HS-5 (cell line): ENCODE results near the gene TTYH2.
"Not testable (repeated sequence)": the region's sequence is repeated elsewhere in the genome, so short reads cannot be mapped to it uniquely, and the experiment has no call there.

Experiments used
- DNase-seq: peaks from one replicate; pipeline ENCODE4 v3.0.0-alpha.2; 2012; ENCODE audit warnings: low read depth

TTYH2 gene

DNA sequence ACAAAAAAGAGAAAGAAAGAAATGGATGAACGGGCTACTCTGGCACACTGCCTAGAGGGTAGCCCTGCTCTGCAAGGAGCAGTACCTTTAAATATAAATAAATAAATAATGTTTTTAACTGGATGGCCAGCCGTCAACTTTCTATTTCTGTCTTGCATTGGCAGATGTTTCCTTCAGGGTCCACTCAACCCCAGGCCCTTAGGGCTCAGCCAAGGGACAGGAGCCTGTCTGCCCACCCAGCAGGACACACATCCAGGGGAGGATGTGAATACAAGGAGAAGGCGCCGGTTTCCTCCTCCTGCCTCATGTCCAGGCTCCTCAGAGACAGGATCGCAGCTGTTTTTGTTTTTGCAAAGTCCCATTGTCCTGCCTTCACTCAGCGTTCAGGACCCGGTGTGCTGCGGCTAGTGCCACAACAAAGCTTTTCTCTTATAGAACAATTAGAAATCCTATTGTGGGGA is 22.6 kb downstream of the TTYH2 start:
- DNase-seq, result no peak

DNA sequence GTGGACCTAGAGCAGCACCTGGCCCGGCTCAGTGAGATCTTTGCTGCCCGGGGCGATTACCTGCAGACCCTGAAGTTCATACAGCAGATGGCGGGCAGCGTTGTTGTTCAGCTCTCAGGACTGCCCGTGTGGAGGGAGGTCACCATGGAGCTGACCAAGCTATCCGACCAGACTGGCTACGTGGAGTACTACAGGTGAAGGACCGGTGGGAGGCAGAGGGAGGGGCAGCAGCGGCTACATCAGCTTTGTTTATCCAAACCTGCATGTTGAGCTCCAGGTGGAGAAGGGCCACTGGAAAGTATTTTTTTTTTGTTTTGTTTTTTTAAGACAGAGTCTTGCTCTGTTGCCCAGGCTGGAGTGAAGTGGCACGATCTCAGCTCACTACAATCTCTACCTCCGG is 23.9 kb downstream of the TTYH2 start:
- no peak for DNase-seq

DNA sequence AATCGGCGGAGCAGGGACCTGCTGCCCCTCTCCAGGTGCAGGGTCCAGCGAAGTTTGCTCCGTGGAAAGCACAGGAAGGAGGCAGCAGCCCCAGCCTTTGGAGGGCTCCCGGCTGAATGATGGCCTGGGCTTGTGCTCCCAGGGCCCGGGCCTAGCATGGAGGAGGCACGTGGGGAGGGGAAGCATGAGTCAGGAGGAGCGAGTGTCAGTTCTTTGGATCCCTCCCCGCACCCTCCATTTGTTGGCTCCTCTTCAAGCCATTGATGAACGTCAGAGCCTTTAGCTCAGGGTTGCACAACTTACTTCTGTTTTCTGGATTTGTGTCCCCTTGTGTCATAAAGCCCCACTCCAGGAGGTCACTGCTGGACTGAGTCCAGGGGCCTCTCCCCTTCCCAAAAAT is 25.8 kb downstream of the TTYH2 start:
- DNase-seq, result no peak

DNA sequence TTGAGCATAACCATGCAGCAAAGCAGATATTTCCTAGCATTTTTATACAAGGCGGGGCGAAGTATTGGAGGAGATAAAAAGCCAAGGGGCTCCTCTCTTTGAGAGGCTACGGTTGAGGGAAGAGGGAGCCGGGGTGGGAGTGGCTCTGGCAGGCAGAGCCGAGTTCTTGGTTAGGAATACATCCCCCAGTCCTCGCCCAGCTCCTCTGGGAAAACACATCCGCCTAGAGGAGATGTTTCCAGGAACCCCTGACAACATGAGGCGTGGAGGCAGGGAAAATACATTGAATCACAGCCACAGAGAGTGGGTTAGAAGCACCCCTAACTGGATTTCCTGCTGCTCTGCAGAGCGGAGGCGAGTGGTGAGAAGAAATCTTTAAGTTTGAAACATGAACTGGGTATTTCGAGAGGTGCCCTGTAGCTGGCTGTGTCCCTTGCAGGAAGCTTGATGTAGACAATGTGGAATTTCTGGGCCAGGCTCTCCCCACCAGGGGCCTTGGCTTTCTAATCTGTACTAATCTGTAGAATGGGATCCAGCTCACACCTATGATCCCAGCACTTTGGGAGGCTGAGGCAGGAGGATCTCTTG is 27.3 kb downstream of the TTYH2 start:
- DNase-seq, result no peak

DNA sequence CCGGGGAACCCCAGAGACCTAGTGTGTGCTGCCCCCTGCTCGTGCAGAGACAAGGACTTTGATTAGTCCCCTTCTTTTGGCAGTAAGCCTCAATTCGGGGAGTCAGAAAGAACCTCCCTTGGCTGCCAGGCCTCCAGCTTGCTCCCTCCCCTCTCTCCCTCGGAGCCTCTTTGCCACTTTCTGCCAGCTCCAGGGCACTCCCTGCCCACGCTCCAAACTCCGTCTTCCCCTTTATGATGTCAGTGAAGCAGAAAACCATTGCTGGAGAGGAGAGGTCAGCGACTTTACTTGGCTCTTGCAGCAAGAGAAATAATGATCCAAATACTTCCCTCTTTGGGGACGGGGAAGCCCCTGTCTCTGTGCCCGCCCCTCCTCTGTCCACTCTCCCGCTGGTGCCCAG is 28.1 kb downstream of the TTYH2 start:
- no peak for DNase-seq

DNA sequence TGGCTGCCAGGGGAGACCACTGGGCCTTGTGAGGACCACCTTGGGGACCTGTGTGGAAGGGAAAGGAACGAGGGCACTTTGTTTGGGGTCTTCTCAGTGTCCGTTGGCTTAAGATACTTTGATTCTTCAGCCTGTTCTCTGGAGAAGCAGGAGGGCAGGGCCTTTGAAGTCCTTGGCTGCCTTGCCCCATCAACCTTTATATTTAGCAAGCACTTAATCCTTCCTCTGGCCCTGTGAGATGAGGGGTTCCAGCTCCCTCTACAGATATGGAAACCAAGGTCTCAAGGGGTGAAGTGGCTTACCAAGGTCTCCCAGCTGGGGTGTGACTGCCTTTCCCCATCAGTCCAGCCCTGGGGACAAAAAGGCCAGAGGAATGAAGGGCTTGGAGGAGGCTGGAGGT is 28.5 kb downstream of the TTYH2 start:
- DNase-seq, result no peak

DNA sequence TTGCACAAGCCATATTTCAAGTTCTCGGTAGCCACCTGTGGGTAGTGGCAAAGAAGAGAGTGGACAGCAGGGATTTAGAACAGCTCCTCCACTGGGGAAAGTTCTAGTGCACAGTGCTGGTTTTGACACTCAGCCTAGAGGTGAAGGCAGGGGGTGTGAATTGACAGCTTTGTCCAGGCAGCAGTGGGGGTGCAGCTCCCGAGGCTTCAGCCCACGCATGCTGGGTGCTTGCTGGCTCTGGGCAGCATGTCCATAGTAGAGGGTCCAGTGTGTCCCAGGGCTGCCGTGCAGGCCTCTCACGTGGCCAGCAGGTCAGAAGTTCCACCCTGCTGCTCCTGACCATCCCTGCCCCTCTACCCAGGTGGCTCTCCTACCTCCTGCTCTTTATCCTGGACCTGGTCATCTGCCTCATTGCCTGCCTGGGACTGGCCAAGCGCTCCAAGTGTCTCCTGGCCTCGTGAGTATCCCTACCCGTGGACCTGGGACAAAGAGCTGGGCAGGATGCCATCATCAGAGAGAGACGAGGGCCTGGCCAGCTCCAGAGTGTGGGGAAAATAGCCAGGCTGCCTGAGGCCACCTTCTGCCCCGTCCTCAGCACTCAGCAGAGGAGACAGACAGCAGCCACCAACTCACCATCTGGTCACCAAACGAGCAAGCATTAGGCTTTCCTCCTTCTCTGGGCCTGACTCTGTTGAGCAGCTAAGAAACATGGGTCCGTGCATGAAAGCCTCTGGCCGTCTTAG is 29.8 kb downstream of the TTYH2 start:
- no peak for DNase-seq

DNA sequence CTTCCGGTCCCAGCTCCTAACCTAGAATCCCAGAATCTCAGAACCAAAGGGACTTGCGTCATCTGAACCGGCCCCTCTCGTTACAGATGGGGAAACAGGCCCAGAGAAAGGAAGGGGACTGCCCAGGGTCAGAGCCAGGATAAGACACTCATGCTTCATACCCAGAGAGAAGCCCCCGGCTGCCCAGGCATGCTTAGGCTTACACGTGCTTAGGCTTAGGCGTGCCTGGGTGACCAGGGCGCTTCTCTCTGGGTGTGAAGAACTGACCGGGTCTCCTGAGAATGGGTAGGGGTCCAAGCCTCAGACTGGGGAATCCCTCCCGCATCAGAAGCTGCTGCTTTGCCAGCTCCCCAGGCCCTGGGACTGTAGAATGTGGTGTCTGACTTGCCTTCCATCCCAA is 30.8 kb downstream of the TTYH2 start:
- no peak for DNase-seq

DNA sequence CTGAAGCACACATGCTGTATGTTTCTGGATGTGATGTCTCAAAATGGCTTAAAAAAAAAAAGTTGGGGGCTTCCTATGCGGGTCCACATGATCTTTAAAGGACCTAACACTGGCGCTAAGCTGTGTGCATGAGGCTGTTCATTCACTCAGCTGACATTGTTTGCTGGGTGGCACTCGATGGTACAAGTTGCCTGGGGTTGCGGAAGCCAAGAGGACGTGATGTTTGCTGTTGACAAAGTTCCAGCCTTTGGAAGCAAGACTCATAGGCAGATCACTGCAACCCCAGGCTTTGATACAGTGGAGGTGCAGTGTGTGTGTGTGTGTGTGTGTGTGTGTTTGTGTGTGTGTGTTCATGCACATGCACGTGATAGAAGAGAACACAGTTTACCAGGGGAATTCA is 31.2 kb downstream of the TTYH2 start:
- DNase-seq, result no peak

DNA sequence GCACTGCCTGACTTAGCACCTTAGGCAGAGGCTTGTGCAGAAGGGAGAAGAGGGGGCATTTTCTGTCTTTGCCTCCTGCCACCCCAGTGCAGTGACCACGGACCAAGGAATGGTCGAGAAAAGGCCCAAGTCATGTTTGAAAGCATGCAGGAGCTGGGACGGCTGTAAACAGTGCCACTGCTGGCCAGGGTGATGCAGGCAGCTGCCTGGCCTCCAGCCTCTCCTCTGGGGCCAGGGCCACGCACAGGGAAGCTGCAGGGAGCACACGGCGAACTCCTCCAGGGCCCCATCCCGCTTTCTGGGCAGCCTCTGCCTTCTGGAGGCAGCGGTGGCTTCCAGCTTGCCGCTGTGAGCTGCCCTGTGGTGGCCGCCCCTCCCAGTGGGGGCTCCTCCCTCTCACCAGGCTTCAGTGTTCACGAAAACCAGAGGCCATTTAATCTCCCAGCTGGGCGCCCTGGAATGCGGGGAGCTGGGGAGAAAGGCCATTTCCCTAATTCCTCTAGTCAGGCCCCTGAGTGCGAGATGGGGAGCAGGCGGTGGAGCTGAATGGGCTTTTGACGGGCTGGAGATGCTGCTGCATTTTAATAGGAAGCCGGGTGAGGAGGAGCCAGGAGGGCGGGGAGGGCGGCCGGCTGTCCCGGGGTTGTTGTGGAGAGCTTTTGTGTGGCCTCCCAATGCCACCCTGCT is 31.9 kb downstream of the TTYH2 start:
- no peak for DNase-seq

DNA sequence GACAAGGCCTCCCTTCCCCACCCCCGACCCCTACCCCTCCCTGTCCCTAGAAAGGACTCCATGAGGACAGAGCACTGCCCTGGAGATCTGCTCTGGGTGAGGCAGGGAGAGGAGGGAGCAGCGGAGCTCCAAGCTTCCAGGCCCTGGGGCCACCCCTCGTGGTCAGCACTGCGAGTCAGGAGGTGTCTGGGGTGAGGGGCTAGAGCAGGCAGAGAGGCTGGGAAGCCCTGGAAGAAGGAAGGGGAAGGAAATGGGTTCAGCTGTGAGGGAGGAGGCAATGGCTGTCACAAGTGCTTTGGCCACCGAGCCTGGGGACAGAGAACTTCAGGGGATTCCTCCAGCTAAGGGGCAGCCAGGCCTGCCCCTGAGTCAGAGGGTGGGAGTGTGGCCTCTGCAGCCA is 32.5 kb downstream of the TTYH2 start:
- no peak for DNase-seq

DNA sequence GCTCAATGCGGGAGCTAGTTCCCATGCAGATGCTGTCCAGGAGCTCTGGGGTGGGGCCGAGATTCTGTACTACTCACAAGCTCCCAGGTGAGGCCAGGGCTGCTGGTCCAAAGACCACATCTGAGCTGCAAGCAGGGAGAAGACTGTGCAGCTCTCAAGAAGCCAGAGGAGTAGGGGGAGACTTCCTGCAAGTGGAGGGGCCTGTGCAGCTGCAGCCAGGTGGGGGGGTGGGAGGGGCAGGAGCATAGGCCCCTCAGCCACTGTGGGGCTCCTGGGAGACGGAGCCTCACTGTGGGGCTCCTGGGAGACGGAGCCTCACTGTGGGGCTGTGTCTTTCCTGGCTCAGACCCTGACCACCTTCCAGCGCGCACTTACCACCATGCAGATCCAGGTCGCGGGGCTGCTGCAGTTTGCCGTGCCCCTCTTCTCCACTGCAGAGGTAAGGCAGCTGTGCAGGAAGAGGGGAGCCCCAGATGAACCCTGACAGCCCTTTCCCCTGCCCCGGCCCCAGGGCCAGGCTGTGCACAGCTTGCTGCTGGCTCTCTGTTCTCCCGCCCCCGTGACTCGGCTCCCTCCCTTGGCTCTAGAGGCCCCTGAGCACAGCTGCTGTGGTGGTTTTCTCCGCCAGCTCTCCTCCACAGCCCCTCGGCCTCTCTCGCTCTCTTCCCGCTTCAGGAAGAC is 36.4 kb downstream of the TTYH2 start:
- no peak for DNase-seq

DNA sequence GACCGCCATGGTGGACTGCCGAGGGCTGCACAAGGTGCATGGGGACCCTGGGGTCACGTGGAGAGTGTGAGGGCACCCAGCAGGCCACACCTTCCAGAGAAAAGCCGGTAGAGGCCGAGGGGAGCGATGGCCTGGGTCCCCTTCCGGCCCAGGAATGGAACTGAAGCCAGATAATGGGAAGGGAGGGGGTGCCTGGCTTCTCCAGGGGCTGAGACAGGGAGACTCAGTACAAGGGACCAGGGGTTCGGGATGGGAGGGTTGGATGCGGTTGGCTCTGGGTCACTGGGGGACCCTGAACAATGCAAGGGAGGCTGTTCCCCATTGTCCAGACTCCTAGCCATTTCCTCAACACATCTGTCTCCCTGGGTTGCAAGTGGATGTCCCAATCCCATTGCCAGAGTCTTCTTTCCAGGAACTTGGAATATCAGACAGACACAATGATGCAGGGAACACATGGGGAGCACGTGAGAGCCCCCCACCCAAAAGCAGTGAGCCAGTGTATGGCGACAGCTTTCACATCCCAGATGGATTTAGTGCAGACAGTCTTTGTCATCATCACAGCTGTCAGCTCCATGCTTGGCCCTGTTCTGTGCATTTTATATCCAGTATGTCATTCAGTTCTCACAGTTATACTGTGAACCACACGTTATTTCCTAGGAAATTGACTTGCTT is 37.1 kb downstream of the TTYH2 start:
- no peak for DNase-seq

DNA sequence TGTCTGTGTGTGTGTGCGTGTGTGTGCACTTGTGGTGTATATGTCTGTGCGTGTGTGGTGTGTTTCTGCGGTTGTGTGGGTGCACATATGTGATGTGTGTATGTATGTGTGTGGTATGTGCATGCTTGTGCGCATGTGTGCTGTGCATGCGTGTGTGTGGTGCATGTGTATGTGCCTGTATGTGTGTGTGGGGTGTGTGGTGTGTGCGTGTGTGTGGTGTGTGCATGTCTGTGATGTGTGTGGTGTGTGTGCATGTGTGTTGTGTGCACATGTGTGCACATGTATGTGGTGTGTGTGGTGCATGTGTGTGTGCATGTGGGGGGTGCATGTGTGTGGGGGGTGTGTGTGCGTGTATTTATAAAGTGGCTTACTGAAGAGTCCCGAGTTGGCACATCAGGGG is 37.7 kb downstream of the TTYH2 start:
- DNase-seq, result no peak

DNA sequence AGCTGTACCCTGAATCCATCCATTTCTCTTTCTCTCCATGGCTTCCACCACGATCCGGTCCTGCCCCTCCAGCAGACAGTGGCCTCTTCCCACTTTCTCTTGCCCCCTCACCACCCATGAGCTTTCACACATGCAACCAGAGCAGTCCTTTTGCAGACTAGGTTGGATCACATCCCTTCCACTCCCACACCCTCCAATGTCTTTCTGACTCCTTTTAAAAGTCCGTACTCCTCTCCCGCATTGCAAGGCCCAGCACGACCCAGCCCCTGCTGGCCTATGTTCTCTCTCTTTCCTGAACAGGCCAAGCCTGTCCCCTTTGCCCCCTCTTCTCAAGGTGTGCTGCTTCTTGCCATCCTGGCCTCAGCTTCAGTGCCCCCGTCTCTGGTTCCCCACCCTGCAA is 38.2 kb downstream of the TTYH2 start:
- no peak for DNase-seq

DNA sequence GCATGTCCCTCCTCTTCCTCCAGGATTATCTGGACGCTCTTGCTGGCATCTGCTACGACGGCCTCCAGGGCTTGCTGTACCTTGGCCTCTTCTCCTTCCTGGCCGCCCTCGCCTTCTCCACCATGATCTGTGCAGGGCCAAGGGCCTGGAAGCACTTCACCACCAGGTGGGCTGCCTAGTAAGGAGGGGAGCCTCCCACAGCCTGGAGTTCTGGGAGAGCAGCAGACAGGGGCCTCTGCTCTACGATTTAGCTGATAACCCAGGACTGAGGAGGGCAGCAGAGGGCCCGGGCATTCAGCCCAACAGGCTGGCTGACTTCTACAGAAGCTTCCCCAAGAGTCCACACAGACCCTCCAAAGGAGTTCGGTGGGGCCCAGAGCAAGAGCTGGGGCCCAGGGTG is 38.8 kb downstream of the TTYH2 start:
- no peak for DNase-seq

DNA sequence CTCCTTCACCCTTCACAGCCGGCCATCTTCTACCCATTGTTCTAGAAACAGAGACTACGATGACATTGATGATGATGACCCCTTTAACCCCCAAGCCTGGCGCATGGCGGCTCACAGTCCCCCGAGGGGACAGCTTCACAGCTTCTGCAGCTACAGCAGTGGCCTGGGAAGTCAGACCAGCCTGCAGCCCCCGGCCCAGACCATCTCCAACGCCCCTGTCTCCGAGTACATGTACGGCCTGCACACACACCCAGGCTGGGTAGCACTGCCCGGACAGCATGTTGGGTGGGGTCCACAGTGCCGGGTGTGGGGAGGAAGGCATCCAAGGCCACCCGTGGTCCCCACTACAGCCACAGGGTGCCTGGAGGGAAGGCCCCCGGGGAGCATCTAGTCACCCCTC is 39.7 kb downstream of the TTYH2 start:
- DNase-seq, result no peak

DNA sequence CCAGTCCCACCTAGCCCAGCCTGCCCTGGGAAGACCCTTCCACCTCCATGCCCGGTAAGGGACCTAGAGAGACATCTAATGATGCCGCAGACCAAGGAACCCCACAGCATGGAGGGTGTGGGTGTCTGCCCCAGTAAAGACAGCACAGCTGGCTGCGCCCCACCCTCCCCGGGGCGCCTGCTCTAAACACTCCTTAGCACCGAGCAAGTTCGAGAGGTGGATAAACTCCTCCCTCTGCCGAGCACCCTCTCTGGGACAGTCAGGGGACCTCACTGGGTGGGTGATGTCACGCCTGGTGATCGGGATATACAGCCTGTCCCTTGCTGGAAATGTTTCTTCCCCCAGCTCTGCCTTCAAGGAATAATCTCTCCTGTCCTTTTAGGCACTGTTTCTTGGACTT is 43.9 kb downstream of the TTYH2 start:
- DNase-seq, result no peak

DNA sequence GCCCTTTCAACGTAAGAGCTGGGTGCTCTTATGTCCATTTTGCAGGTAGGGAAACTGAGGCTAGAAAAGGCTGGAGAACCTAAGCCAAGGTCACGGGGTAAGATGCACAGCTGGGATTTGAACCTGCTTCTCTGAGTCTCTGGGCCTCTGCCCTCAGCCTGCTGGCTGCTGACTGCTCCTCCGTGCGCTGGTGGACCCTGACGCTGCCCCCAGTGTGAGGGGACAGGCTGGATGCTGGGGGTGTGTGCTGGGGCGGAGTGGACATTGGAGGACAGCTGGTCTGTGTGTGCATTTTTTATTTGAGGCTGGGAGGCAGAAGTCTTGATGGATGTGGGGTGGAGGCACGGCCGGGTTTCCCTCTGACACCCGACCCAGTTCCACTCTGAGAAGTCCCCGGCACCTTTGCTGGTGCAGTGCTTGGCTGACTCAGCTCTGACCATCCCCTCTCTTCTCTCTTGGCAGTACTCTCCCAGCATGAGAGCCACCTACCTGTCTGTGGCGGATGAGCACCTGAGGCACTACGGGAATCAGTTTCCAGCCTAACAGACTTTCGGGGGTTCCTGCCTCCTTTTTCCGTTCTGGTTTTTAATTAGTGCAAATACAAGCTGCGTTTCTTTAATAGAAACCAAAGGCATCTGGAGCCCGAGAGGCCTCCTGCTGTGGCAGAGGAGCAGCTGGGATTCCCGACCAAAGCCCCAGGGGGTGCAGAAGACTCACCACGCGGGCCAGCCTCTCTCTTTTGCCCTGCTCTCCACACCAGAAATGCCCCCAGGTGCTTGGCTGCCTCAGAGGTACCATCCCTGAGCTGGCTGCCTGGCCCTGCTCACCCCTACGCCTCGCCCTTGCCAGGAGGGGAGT is 46.5 kb downstream of the TTYH2 start:
- DNase-seq, result no peak

DNA sequence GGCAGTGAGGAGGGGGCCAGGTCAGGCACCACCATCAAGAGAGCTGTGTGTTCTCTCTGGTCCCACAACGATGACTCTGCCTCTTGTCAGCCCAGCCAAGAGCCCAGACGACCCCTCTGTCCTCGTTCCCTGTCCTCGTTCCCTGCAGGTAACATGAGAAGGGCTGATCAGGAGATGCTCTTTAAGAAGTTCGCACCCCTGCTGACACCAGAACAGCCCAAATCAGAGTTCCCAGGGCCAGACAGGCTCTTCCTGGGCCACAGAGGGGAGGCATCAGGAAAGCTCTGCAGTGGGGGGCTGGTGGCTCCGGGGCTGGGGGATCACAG is 47.1 kb downstream of the TTYH2 start:
- no peak for DNase-seq

DNA sequence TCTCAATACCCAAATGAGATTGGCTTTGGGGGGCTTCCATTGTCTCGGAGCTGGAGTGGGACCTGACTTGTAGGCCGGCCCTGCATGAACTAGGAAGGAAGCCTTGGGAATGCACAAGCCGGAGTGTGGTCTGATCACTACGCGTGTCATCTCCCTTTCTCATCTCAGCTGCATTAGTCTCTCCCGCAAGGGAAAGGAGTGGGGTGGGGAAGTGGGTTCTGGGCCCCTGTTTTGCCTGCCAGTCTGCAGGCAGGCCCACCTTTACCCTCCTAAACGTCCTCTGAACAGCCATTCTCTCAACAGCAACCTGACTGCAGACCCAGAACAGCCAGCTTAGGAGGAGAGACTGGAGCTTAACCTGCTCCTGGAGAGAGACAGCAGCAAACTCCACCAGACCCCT is 49.2 kb downstream of the TTYH2 start:
- no peak for DNase-seq

DNA sequence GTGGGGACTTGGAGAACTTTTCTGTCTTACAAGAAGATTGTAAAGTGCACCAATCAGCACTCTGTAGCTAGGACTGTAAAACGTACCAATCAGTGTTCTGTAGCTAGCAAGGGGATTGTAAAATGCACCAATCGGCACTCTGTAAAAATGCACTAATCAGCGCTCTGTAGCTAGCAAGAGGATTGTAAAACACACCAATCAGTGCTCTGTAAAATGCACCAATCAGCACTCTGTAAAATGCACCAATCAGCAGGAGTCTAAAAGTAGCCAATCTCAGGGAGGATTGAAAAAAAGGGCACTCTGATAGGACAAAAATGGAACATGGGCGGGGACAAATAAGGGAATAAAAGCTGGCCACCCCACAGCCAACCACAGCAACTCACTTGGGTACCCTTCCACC is 53.7 kb downstream of the TTYH2 start:
- DNase-seq, result not testable (repeated sequence)
